SK-N-SH treated with all-trans-retinoic acid at 6 μM for 48 hours (cell line): ENCODE measurements around the gene MICU2.

Experiments used
- ARNTL ChIP-seq: fragments of 450-650 bp; formaldehyde crosslinking; IDR thresholded peaks from 2 replicates; pipeline ENCODE4 v1.5.0; 2020; ENCODE audit warnings: low read depth, mild to moderate bottlenecking, moderate library complexity, borderline replicate concordance
- BACH2 ChIP-seq: fragments of 250-450 bp; sonication (Bioruptor Pico); IDR thresholded peaks from 2 replicates; pipeline ENCODE4 v1.9.0; 2021; ENCODE audit warnings: mild to moderate bottlenecking, borderline replicate concordance
- ESRRG ChIP-seq: fragments of 250-450 bp; sonication (Bioruptor Pico); IDR thresholded peaks from 2 replicates; pipeline ENCODE4 v1.6.1; 2021; ENCODE audit warnings: mild to moderate bottlenecking
- ISL1 ChIP-seq: fragments of 250-450 bp; sonication (Bioruptor Pico); IDR thresholded peaks from 2 replicates; pipeline ENCODE4 v2.1.2; 2022; ENCODE audit warnings: mild to moderate bottlenecking, moderate library complexity
- PPARA ChIP-seq: fragments of 250-450 bp; sonication (Bioruptor Pico); IDR thresholded peaks from 2 replicates; pipeline ENCODE4 v1.5.0; 2020; ENCODE audit warnings: mild to moderate bottlenecking, borderline replicate concordance
- RARB ChIP-seq: fragments of 250-450 bp; sonication (Bioruptor Pico); IDR thresholded peaks from 2 replicates; pipeline ENCODE4 v1.8.0; 2021; ENCODE audit warnings: mild to moderate bottlenecking, moderate library complexity
- ZC3H10 ChIP-seq: fragments of 250-450 bp; sonication (Bioruptor Pico); IDR thresholded peaks from 2 replicates; pipeline ENCODE4 v1.5.1; 2021; ENCODE audit warnings: mild to moderate bottlenecking, moderate library complexity
- ZFP3 ChIP-seq: fragments of 250-450 bp; sonication (Bioruptor Pico); IDR thresholded peaks from 2 replicates; pipeline ENCODE4 v1.5.0; 2020; ENCODE audit warnings: mild to moderate bottlenecking, moderate library complexity
- ZFP30 ChIP-seq: fragments of 450-650 bp; formaldehyde crosslinking; IDR thresholded peaks from 2 replicates; pipeline ENCODE4 v1.5.0; 2022; ENCODE audit warnings: mild to moderate bottlenecking, moderate library complexity
- ZNF565 ChIP-seq: fragments of 450-650 bp; formaldehyde crosslinking; conservative IDR thresholded peaks from 2 replicates; pipeline ENCODE4 v1.5.0; 2020; ENCODE audit warnings: low read depth, mild to moderate bottlenecking, moderate library complexity
- TF ChIP-seq, protein P1 (sequence below): fragments of 250-450 bp; sonication (Bioruptor Pico); IDR thresholded peaks from 2 replicates; pipeline ENCODE4 v1.8.0; 2020; ENCODE audit warnings: mild to moderate bottlenecking, moderate library complexity, borderline replicate concordance
- TF ChIP-seq, protein P2 (sequence below): fragments of 250-450 bp; sonication (Bioruptor Pico); IDR thresholded peaks from 2 replicates; pipeline ENCODE4 v1.5.1; 2021; ENCODE audit warnings: mild to moderate bottlenecking, moderate library complexity
- TF ChIP-seq, protein P3 (sequence below): fragments of 250-450 bp; sonication (Bioruptor Pico); IDR thresholded peaks from 2 replicates; pipeline ENCODE4 v1.5.1; 2020; ENCODE audit warnings: low read depth, mild to moderate bottlenecking, moderate library complexity

DNA sequence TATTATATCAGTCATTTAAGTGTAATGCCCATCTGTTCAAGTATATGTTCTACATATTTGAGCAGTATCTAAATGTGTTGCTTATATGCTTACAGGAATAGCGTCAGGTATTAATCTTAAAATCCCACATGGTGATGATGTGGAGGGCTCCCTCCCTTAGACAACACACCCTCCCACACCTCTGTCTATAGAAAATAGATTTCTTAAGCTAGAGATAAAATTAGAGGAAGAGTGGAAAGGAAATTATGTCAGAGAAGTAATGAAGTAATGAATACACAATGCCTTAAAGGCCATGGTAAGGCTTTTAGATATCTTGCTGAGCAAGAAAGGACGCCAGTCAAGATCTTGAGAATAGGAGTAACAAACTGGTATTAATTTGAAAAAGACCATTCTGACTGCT lies 157.3 kb downstream of the MICU2 start:
- TF ChIP-seq ESRRG (CRISPR knock-in tag) (no peak), BACH2 (CRISPR knock-in tag) (no peak), RARB (CRISPR knock-in tag) (no peak), PPARA (CRISPR knock-in tag) (no peak), ISL1 (CRISPR knock-in tag) (no peak), ZFP30 (no peak), ZC3H10 (CRISPR knock-in tag) (no peak), ARNTL (CRISPR knock-in tag) (no peak), ZFP3 (CRISPR knock-in tag) (no peak), ZNF565 (CRISPR knock-in tag) (no peak)
- TF ChIP-seq, protein P1, sequence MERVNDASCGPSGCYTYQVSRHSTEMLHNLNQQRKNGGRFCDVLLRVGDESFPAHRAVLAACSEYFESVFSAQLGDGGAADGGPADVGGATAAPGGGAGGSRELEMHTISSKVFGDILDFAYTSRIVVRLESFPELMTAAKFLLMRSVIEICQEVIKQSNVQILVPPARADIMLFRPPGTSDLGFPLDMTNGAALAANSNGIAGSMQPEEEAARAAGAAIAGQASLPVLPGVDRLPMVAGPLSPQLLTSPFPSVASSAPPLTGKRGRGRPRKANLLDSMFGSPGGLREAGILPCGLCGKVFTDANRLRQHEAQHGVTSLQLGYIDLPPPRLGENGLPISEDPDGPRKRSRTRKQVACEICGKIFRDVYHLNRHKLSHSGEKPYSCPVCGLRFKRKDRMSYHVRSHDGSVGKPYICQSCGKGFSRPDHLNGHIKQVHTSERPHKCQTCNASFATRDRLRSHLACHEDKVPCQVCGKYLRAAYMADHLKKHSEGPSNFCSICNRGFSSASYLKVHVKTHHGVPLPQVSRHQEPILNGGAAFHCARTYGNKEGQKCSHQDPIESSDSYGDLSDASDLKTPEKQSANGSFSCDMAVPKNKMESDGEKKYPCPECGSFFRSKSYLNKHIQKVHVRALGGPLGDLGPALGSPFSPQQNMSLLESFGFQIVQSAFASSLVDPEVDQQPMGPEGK (CRISPR knock-in tag): no peak
- TF ChIP-seq, protein P2, sequence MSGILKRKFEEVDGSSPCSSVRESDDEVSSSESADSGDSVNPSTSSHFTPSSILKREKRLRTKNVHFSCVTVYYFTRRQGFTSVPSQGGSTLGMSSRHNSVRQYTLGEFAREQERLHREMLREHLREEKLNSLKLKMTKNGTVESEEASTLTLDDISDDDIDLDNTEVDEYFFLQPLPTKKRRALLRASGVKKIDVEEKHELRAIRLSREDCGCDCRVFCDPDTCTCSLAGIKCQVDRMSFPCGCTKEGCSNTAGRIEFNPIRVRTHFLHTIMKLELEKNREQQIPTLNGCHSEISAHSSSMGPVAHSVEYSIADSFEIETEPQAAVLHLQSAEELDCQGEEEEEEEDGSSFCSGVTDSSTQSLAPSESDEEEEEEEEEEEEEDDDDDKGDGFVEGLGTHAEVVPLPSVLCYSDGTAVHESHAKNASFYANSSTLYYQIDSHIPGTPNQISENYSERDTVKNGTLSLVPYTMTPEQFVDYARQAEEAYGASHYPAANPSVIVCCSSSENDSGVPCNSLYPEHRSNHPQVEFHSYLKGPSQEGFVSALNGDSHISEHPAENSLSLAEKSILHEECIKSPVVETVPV (CRISPR knock-in tag): no peak
- TF ChIP-seq, protein P3, sequence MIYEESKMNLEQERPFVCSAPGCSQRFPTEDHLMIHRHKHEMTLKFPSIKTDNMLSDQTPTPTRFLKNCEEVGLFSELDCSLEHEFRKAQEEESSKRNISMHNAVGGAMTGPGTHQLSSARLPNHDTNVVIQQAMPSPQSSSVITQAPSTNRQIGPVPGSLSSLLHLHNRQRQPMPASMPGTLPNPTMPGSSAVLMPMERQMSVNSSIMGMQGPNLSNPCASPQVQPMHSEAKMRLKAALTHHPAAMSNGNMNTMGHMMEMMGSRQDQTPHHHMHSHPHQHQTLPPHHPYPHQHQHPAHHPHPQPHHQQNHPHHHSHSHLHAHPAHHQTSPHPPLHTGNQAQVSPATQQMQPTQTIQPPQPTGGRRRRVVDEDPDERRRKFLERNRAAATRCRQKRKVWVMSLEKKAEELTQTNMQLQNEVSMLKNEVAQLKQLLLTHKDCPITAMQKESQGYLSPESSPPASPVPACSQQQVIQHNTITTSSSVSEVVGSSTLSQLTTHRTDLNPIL (CRISPR knock-in tag): no peak
